HL-60 (cell line): Measurements from ENCODE around the gene GNPTAB.

Experiments used
- CTCF ChIP-seq: IDR thresholded peaks from one replicate; pipeline ENCODE4 v1.5.1; 2011; ENCODE audit warnings: low read length, control low read depth, inconsistent platforms; ENCODE audit not compliant: insufficient read depth
- TF ChIP-seq, protein P1 (sequence below): IDR thresholded peaks from 2 replicates; pipeline ENCODE4 v1.6.1; 2012; ENCODE audit warnings: low read depth; ENCODE audit not compliant: insufficient replicate concordance

DNA sequence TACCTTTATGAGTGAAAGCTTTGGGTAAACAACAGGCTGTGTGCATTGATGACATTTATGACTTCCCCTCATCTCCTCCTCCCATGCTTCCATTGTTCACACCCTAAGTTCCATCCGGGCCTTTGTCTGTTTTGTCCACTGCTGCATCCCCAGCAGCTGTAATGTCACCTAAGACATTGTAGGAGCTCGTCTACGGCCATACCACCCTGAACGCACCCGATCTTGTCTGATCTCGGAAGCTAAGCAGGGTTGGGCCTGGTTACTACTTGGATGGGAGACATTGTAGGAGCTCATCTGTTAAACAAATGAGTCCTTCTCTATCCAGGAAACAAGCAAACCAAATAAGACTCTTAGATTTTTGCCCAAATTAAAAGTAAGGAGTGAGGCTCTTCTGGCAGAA is 51.1 kb downstream of the GNPTAB start:
- TF ChIP-seq, protein P1, sequence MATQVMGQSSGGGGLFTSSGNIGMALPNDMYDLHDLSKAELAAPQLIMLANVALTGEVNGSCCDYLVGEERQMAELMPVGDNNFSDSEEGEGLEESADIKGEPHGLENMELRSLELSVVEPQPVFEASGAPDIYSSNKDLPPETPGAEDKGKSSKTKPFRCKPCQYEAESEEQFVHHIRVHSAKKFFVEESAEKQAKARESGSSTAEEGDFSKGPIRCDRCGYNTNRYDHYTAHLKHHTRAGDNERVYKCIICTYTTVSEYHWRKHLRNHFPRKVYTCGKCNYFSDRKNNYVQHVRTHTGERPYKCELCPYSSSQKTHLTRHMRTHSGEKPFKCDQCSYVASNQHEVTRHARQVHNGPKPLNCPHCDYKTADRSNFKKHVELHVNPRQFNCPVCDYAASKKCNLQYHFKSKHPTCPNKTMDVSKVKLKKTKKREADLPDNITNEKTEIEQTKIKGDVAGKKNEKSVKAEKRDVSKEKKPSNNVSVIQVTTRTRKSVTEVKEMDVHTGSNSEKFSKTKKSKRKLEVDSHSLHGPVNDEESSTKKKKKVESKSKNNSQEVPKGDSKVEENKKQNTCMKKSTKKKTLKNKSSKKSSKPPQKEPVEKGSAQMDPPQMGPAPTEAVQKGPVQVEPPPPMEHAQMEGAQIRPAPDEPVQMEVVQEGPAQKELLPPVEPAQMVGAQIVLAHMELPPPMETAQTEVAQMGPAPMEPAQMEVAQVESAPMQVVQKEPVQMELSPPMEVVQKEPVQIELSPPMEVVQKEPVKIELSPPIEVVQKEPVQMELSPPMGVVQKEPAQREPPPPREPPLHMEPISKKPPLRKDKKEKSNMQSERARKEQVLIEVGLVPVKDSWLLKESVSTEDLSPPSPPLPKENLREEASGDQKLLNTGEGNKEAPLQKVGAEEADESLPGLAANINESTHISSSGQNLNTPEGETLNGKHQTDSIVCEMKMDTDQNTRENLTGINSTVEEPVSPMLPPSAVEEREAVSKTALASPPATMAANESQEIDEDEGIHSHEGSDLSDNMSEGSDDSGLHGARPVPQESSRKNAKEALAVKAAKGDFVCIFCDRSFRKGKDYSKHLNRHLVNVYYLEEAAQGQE, result no peak
- TF ChIP-seq CTCF, result no peak
